GM19043 (cell line): ENCODE results near the gene TBX4.
"Not testable (repeated sequence)": the region's sequence is repeated elsewhere in the genome, so short reads cannot be mapped to it uniquely, and the experiment has no call there.

Experiments used
- ATAC-seq: cut with Tn5 transposase; IDR thresholded peaks from one replicate; pipeline ENCODE4 v1.9.1; 2021; ENCODE audit warnings: low read depth; ENCODE audit not compliant: unreplicated experiment

The TBX4 gene

GRCh38 chr17:61494325-61495160 lies 42.3 kb downstream of the TBX4 start:
- ATAC-seq, result no peak

GRCh38 chr17:61495161-61495857 lies 43.1 kb downstream of the TBX4 start:
- no peak for ATAC-seq

- no peak for ATAC-seq
These were observed 44.1 kb downstream of the TBX4 start for GRCh38 chr17:61496174-61496956.

- no peak for ATAC-seq
These were observed 44.9 kb downstream of the TBX4 start for GRCh38 chr17:61496957-61497653.

GRCh38 chr17:61498042-61498994 lies 46.1 kb downstream of the TBX4 start:
- no peak for ATAC-seq

- ATAC-seq, result no peak
These were observed 47.4 kb downstream of the TBX4 start for GRCh38 chr17:61499632-61500031.

- no peak for ATAC-seq
These were observed 48.1 kb downstream of the TBX4 start for GRCh38 chr17:61500287-61500686.

- no peak for ATAC-seq
These were observed 50.1 kb downstream of the TBX4 start for GRCh38 chr17:61502292-61502691.

- ATAC-seq, result no peak
These were observed 51.7 kb downstream of the TBX4 start for GRCh38 chr17:61503961-61504360.

- no peak for ATAC-seq
These were observed 52.5 kb downstream of the TBX4 start for GRCh38 chr17:61504697-61505096.

GRCh38 chr17:61505846-61506627 lies 53.8 kb downstream of the TBX4 start:
- no peak for ATAC-seq

- no peak for ATAC-seq
These were observed 55.3 kb downstream of the TBX4 start for GRCh38 chr17:61507383-61508066.

GRCh38 chr17:61508912-61509311 lies 56.7 kb downstream of the TBX4 start:
- no peak for ATAC-seq

- ATAC-seq, result not testable (repeated sequence)
These were observed 57.2 kb downstream of the TBX4 start for GRCh38 chr17:61509454-61509853.

GRCh38 chr17:61510237-61510636 lies 58.0 kb downstream of the TBX4 start:
- no peak for ATAC-seq

- no peak for ATAC-seq
These were observed 58.8 kb downstream of the TBX4 start for GRCh38 chr17:61510991-61511390.

- ATAC-seq, result no peak
These were observed 59.4 kb downstream of the TBX4 start for GRCh38 chr17:61511480-61512182.

- no peak for ATAC-seq
These were observed 62.3 kb downstream of the TBX4 start for GRCh38 chr17:61514491-61514890.
